HG02571 (cell line): ENCODE results near the gene KCNMB4.

Experiments used
- ATAC-seq: cut with Tn5 transposase; IDR thresholded peaks from one replicate; pipeline ENCODE4 v1.9.1; 2021; ENCODE audit warnings: mild to moderate bottlenecking, moderate library complexity; ENCODE audit not compliant: unreplicated experiment

KCNMB4 gene

GRCh38 chr12:70365648-70366518, at the start of gene KCNMB4:
KCNMB4 (plus strand) TSS chr12:70366290; CDS start chr12:70366735, 445 bp downstream.
- peak; percentile 90 for ATAC-seq

GRCh38 chr12:70317781-70318180, 48.3 kb upstream of the KCNMB4 start:
- ATAC-seq = peak; percentile 90

- no peak for ATAC-seq
Measured at GRCh38 chr12:70319605-70320004, 46.5 kb upstream of the KCNMB4 start.

- ATAC-seq = no peak
Measured at GRCh38 chr12:70321191-70321590, 44.9 kb upstream of the KCNMB4 start.

GRCh38 chr12:70327541-70327940, 38.5 kb upstream of the KCNMB4 start:
- no peak for ATAC-seq

- ATAC-seq = no peak
Measured at GRCh38 chr12:70329728-70330127, 36.4 kb upstream of the KCNMB4 start.

- ATAC-seq = no peak
Measured at GRCh38 chr12:70330158-70330557, 35.9 kb upstream of the KCNMB4 start.

GRCh38 chr12:70332236-70332635, 33.9 kb upstream of the KCNMB4 start:
- ATAC-seq = no peak

- ATAC-seq = no peak
Measured at GRCh38 chr12:70334742-70335141, 31.3 kb upstream of the KCNMB4 start.

GRCh38 chr12:70338531-70338930, 27.6 kb upstream of the KCNMB4 start:
- no peak for ATAC-seq

GRCh38 chr12:70351076-70351475, 15.0 kb upstream of the KCNMB4 start:
- no peak for ATAC-seq

- no peak for ATAC-seq
Measured at GRCh38 chr12:70353780-70354660, 12.1 kb upstream of the KCNMB4 start.

- ATAC-seq = no peak
Measured at GRCh38 chr12:70354787-70355186, 11.3 kb upstream of the KCNMB4 start.

GRCh38 chr12:70355972-70356371, 10.1 kb upstream of the KCNMB4 start:
- ATAC-seq = no peak

- no peak for ATAC-seq
Measured at GRCh38 chr12:70359458-70360197, 6.5 kb upstream of the KCNMB4 start.

- ATAC-seq = no peak
Measured at GRCh38 chr12:70360218-70360617, 5.9 kb upstream of the KCNMB4 start.

- ATAC-seq = no peak
Measured at GRCh38 chr12:70364695-70365397, 1.2 kb upstream of the KCNMB4 start.

GRCh38 chr12:70365398-70365647, 767 bp upstream of the KCNMB4 start:
- ATAC-seq = no peak

GRCh38 chr12:70366581-70367257, 629 bp downstream of the KCNMB4 start:
- peak; percentile 36 for ATAC-seq
